Activated T-cell treated with anti-CD3 and anti-CD28 coated beads, Interleukin-2, amount 50 U/mL, for 24 hours (primary cell): ENCODE data around the gene PDPN.

Source experiments
- DNase-seq: peaks from one replicate; pipeline ENCODE4 v3.0.0-alpha.2; 2020
- H3K27ac Mint-ChIP-seq: 2 replicates; pipeline ENCODE4 v1.8.0; 2020; ENCODE audit warnings: mild to moderate bottlenecking, mixed read lengths
- H3K27me3 Mint-ChIP-seq: 2 replicates; pipeline ENCODE4 v1.8.0; 2020; ENCODE audit warnings: mixed read lengths
- H3K36me3 Mint-ChIP-seq: 2 replicates; pipeline ENCODE4 v1.8.0; 2020; ENCODE audit warnings: low read depth, mixed read lengths
- H3K4me1 Mint-ChIP-seq: 2 replicates; pipeline ENCODE4 v1.8.0; 2020; ENCODE audit warnings: low read depth, mixed read lengths
- H3K4me3 Mint-ChIP-seq: 2 replicates; pipeline ENCODE4 v1.8.0; 2020; ENCODE audit warnings: mild to moderate bottlenecking, moderate library complexity, mixed read lengths
- H3K9me3 Mint-ChIP-seq: 2 replicates; pipeline ENCODE4 v1.8.0; 2020; ENCODE audit warnings: mixed read lengths

Gene PDPN

GRCh38 chr1:13583595-13583965 is at the start of gene PDPN:
TSS of gene PDPN (plus strand) at chr1:13583832. CDS start at chr1:13584034, 202 bp downstream.
- no peaks in the 10 kb centered on the region for H3K9me3 Mint-ChIP-seq
- DNase-seq: no peak
- H3K4me1 Mint-ChIP-seq: no peaks in the 10 kb centered on the region
- H3K36me3 Mint-ChIP-seq: no peaks in the 10 kb centered on the region
- peaks cover 86% of the 10 kb centered on the region for H3K27me3 Mint-ChIP-seq
- H3K4me3 Mint-ChIP-seq: no peak within 1 kb of the TSS
- H3K27ac Mint-ChIP-seq: no peak within 1 kb of the TSS

GRCh38 chr1:13535227-13535626 is 48.4 kb upstream of the PDPN start:
- H3K36me3 Mint-ChIP-seq: no peaks in the 10 kb centered on the region
- H3K27me3 Mint-ChIP-seq: no peaks in the 10 kb centered on the region
- H3K27ac Mint-ChIP-seq: no peak overlapping the region
- peaks cover 3% of the 10 kb centered on the region for H3K4me1 Mint-ChIP-seq
- no peak overlapping the region for H3K4me3 Mint-ChIP-seq
- no peaks in the 10 kb centered on the region for H3K9me3 Mint-ChIP-seq
- no peak for DNase-seq

DNA sequence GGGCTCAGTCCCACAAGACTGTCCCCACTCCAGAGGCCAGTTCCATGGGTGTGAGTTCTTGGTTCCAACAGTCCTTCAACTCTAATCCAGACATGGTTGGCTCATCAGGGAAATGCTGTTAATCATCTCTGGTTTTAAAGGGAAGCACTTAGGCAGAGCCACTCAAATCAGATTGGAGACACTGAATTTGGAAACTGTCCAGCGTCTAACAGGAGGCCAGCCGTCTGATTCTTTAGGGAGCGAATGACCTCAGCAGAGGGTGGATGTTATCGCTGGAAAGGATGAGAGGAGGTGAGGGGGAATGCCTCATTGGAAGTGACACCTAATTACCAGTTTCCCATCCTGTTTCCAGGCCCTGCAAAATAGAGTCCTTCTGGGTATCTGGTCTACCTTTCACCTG is 47.1 kb upstream of the PDPN start:
- Mint-ChIP-seq H3K36me3 (no peaks in the 10 kb centered on the region), H3K4me3 (no peak overlapping the region), H3K4me1 (no peaks in the 10 kb centered on the region), H3K27ac (no peak overlapping the region), H3K9me3 (no peaks in the 10 kb centered on the region), H3K27me3 (peaks cover 3% of the 10 kb centered on the region)
- DNase-seq: no peak

DNA sequence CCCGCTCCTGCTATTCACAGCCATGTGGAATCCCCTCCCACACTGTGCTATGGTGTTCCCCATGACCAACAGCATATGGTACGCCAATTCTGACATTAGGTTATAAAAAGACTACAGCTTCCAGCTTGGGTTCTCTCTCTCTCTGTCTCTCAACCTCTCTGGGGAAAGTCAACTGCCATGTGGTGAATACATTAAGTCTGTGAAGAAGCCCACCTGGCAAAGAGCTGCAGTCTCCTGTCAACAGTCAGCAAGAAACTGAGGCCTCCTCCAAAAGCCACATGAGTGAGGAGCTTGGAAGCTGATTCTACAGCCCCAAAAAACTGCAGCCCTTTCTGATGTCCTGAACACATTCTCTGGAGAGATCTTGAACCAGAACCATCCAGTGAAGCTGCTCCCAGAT is 44.8 kb upstream of the PDPN start:
- no peaks in the 10 kb centered on the region for H3K9me3 Mint-ChIP-seq
- no peak for DNase-seq
- peaks cover 3% of the 10 kb centered on the region for H3K27me3 Mint-ChIP-seq
- no peaks in the 10 kb centered on the region for H3K36me3 Mint-ChIP-seq
- no peak overlapping the region for H3K4me3 Mint-ChIP-seq
- no peaks in the 10 kb centered on the region for H3K4me1 Mint-ChIP-seq
- H3K27ac Mint-ChIP-seq: no peak overlapping the region

DNA sequence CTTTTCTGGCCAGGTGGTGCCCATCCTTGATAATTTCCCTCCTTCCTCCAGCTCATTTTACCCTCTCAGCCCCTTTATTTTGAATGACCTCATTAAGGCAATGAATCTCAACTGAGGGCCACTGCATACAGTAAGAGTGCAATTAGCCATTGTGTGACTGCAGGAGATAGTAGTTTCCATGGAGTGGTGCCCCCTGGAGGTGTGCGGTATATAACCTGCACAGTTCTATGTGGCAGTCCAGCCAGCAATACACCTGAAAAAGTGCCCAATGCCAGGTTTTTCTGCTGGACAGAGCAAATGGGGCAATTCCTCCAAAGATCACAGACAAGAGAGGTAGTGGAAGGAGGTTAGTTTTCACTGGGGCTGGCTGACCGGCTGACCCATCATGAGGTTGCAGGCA is 43.9 kb upstream of the PDPN start:
- Mint-ChIP-seq H3K4me1 (no peaks in the 10 kb centered on the region), H3K9me3 (no peaks in the 10 kb centered on the region), H3K4me3 (no peak overlapping the region), H3K36me3 (no peaks in the 10 kb centered on the region), H3K27me3 (peaks cover 3% of the 10 kb centered on the region), H3K27ac (no peak overlapping the region)
- no peak for DNase-seq

GRCh38 chr1:13540866-13541265 is 42.8 kb upstream of the PDPN start:
- Mint-ChIP-seq H3K9me3 (no peaks in the 10 kb centered on the region), H3K27ac (no peak overlapping the region)

DNA sequence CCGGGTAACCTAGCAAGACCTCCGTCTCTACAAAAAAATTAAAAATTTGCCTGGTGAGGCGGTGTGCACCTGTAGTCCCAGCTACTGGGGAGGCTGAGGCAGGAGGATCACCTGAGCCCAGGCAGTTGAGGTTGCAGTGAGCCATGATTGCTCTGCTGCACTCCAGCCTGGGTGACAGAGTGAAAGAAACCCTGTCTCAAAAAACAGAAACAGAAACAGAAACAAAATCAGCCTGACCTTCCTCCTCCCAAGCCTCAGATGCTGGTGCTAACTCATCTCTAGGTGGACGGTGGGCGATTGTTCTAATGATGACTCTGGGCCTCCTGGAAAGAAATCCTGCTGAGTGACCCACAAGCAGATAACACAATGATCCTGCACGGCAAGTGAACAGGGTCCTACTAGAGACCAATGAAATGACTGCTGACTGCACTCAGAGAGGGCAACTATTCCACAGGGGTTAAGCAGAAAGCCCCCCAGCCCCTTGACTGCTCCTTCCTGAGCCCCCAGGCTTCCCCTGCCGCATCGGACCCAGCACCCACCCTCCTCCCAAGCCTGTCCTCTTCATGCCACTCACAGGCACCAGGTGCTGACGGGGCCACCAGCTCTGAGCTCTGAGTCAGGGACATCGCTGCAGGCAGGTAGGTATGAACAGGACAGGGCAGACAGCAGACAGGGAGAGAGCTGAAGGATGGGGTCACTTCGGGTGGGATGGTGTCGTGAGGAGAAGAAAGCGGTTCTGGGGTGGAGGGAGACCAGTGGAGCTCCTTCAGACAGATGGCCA is 42.0 kb upstream of the PDPN start:
- H3K4me1 Mint-ChIP-seq: no peaks in the 10 kb centered on the region
- H3K27ac Mint-ChIP-seq: no peak overlapping the region
- H3K36me3 Mint-ChIP-seq: no peaks in the 10 kb centered on the region
- no peak overlapping the region for H3K4me3 Mint-ChIP-seq
- no peak for DNase-seq
- peaks cover 9% of the 10 kb centered on the region for H3K27me3 Mint-ChIP-seq
- H3K9me3 Mint-ChIP-seq: no peaks in the 10 kb centered on the region

More at GRCh38 chr1:13540866-13541265, 42.8 kb upstream of the PDPN start:
- Mint-ChIP-seq H3K36me3 (no peaks in the 10 kb centered on the region), H3K4me1 (no peaks in the 10 kb centered on the region), H3K27me3 (peaks cover 5% of the 10 kb centered on the region), H3K4me3 (no peak overlapping the region)
- no peak for DNase-seq

DNA sequence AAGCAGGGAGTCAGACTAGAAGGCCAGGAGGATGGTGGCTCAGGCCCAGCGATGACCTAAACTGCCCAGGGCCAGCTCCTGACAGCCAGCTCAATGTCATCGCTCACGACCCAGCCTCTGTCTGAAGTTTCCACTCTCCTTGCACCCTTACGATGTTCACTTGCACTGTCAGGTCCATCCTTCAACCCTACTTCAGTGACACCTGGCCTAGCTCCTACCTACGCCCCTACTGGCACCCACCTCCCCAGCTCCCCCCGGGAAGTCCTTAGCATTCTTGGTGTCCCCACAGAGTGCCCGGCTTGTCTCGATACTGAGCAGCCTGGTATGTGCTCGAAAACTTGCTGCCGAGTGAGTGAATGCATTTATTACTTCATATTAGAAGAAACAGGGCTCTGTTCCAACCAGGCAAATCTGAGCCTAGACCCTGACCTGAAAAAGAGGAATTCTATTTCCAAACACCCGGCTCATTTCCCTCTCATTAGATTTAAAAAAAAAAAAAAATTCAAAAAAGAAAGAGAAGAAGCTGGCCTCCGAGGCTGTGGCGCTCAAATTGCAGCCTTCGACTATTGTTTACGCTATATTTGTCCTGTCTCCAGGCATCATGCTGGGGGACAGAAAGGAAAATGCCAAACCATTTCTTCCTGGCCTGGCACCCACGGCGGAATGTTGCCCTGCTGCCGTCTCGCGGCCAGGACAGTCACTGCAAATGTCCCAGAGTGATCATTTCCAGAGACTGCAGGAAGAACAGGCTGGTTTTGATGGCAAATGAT is 40.0 kb upstream of the PDPN start:
- no peak overlapping the region for H3K27ac Mint-ChIP-seq
- no peaks in the 10 kb centered on the region for H3K9me3 Mint-ChIP-seq
- H3K36me3 Mint-ChIP-seq: no peaks in the 10 kb centered on the region
- H3K27me3 Mint-ChIP-seq: peaks cover 16% of the 10 kb centered on the region
- H3K4me1 Mint-ChIP-seq: no peaks in the 10 kb centered on the region
- no peak for DNase-seq
- no peak overlapping the region for H3K4me3 Mint-ChIP-seq

DNA sequence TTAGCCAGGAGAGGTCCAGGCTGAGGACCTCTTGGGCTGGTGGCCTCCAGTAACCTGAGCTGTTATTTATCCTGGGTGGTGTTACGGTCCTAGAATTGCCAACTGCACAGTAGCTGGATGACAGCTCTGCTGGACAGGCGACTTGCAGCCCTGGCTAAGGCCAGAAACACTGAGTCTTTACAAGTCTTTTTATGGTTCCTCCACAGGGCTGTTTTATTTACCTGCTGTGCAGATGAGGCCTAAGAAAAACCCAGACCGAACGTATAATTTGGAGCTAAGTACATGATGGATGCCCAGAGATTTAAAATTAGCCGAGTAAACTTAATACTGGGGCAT is 39.4 kb upstream of the PDPN start:
- Mint-ChIP-seq H3K9me3 (no peaks in the 10 kb centered on the region), H3K4me1 (no peaks in the 10 kb centered on the region), H3K27me3 (peaks cover 20% of the 10 kb centered on the region), H3K27ac (no peak overlapping the region), H3K36me3 (no peaks in the 10 kb centered on the region), H3K4me3 (no peak overlapping the region)
- no peak for DNase-seq

GRCh38 chr1:13546791-13547190 is 36.8 kb upstream of the PDPN start:
- Mint-ChIP-seq H3K27ac (no peak overlapping the region), H3K36me3 (no peaks in the 10 kb centered on the region), H3K27me3 (peaks cover 18% of the 10 kb centered on the region), H3K9me3 (no peaks in the 10 kb centered on the region), H3K4me1 (no peaks in the 10 kb centered on the region), H3K4me3 (no peak overlapping the region)
- no peak for DNase-seq

- no peak for DNase-seq
- Mint-ChIP-seq H3K4me1 (no peaks in the 10 kb centered on the region), H3K4me3 (no peak overlapping the region), H3K27ac (no peak overlapping the region), H3K9me3 (no peaks in the 10 kb centered on the region), H3K27me3 (peaks cover 18% of the 10 kb centered on the region), H3K36me3 (no peaks in the 10 kb centered on the region)
These were observed 35.4 kb upstream of the PDPN start for GRCh38 chr1:13548281-13548680.

- H3K27ac Mint-ChIP-seq: no peak overlapping the region
- no peaks in the 10 kb centered on the region for H3K4me1 Mint-ChIP-seq
- H3K36me3 Mint-ChIP-seq: no peaks in the 10 kb centered on the region
- H3K27me3 Mint-ChIP-seq: peaks cover 18% of the 10 kb centered on the region
- no peak overlapping the region for H3K4me3 Mint-ChIP-seq
- no peaks in the 10 kb centered on the region for H3K9me3 Mint-ChIP-seq
- no peak for DNase-seq
These were observed 34.6 kb upstream of the PDPN start for GRCh38 chr1:13549021-13549420.

DNA sequence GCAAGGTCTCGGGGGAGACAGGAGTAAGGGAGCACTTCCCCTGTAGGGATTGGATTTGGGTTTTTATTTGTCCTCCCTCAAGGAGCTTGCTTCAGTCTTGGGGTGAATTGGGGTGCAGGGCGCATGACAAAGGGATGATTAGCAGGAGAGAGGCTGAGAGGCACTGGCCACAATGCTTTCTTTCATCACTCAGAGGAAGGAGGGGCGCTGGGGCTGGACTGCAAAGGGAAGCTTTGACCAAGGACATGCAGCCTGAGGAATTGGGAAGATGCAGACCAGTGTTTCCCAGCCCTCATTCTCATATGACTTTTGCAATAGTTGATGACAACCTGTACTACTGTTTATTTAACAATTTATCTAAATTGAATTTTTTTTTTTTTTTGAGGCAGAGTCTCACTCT is 34.1 kb upstream of the PDPN start:
- no peak for DNase-seq

GRCh38 chr1:13550663-13551062 is 33.0 kb upstream of the PDPN start:
- H3K36me3 Mint-ChIP-seq: no peaks in the 10 kb centered on the region
- no peak overlapping the region for H3K4me3 Mint-ChIP-seq
- H3K4me1 Mint-ChIP-seq: no peaks in the 10 kb centered on the region
- DNase-seq: no peak
- no peaks in the 10 kb centered on the region for H3K9me3 Mint-ChIP-seq
- no peak overlapping the region for H3K27ac Mint-ChIP-seq
- peaks cover 17% of the 10 kb centered on the region for H3K27me3 Mint-ChIP-seq

More for the DNA sequence above, 34.1 kb upstream of the PDPN start:
- Mint-ChIP-seq H3K27me3 (peaks cover 18% of the 10 kb centered on the region), H3K36me3 (no peaks in the 10 kb centered on the region), H3K4me3 (no peak overlapping the region), H3K4me1 (no peaks in the 10 kb centered on the region), H3K9me3 (no peaks in the 10 kb centered on the region), H3K27ac (no peak overlapping the region)

GRCh38 chr1:13554798-13555197 is 28.8 kb upstream of the PDPN start:
- Mint-ChIP-seq H3K27me3 (peaks cover 4% of the 10 kb centered on the region), H3K4me3 (no peak overlapping the region), H3K9me3 (no peaks in the 10 kb centered on the region), H3K27ac (no peak overlapping the region), H3K36me3 (no peaks in the 10 kb centered on the region), H3K4me1 (no peaks in the 10 kb centered on the region)
- DNase-seq: no peak
